HEK293T (cell line): ENCODE measurements around the gene TAOK3.

Experiments used
- BHLHE40 ChIP-seq: fragments of 450-650 bp; IDR thresholded peaks from 2 replicates; pipeline ENCODE4 v1.6.1; 2016; ENCODE audit warnings: mild to moderate bottlenecking, moderate library complexity, borderline replicate concordance
- ELF4 ChIP-seq: fragments of 450-650 bp; IDR thresholded peaks from 2 replicates; pipeline ENCODE4 v1.6.1; 2017; ENCODE audit warnings: antibody characterized with exemption
- FOXM1 ChIP-seq: fragments of 450-650 bp; IDR thresholded peaks from 2 replicates; pipeline ENCODE4 v1.6.1; 2017; ENCODE audit warnings: mild to moderate bottlenecking, borderline replicate concordance
- NFRKB ChIP-seq: fragments of 450-650 bp; IDR thresholded peaks from 2 replicates; pipeline ENCODE4 v1.6.1; 2016; ENCODE audit warnings: mild to moderate bottlenecking, moderate library complexity
- SP1 ChIP-seq: fragments of 450-650 bp; IDR thresholded peaks from 2 replicates; pipeline ENCODE4 v1.6.1; 2017
- SUZ12 ChIP-seq: fragments of 450-650 bp; IDR thresholded peaks from 2 replicates; pipeline ENCODE4 v1.6.1; 2016; ENCODE audit warnings: mild to moderate bottlenecking
- TF ChIP-seq, protein P1 (sequence below): fragments of 450-650 bp; IDR thresholded peaks from 2 replicates; pipeline ENCODE4 v1.6.1; 2016

DNA sequence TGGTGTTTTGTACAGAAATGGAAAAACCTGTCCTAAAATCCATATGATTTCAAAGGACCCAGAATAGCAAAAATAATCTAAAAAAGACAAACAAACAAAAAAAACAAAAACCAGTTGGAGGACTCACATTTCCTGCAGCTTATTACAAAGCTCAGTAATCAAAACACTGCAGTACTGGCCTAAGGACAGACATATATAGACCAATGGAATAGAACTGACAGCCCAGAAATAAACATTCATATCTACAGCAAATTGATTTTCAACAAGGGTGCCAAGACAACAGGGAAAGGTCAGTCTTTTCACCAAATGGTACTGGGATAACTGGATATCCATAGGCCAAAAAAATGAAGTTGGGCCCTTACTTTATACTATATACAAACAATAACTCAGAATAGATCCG is 55.0 kb downstream of the TAOK3 start:
- TF ChIP-seq NFRKB: no peak
- TF ChIP-seq SP1: no peak
- TF ChIP-seq BHLHE40: no peak
- TF ChIP-seq ELF4: no peak
- TF ChIP-seq FOXM1: no peak
- TF ChIP-seq SUZ12: no peak
- TF ChIP-seq, protein P1, sequence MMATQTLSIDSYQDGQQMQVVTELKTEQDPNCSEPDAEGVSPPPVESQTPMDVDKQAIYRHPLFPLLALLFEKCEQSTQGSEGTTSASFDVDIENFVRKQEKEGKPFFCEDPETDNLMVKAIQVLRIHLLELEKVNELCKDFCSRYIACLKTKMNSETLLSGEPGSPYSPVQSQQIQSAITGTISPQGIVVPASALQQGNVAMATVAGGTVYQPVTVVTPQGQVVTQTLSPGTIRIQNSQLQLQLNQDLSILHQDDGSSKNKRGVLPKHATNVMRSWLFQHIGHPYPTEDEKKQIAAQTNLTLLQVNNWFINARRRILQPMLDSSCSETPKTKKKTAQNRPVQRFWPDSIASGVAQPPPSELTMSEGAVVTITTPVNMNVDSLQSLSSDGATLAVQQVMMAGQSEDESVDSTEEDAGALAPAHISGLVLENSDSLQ: no peak
